H1 (cell line): ENCODE data around the gene TREM1. TPM values are rescaled to one million over a fixed set of nuclear protein-coding genes. Genes with fewer than 3 reads are reported as not detected.

Experiments
- CTCF ChIA-PET: fragments of 300-600 bp; sonication (Branson Sonifier 250); formaldehyde crosslinking; loops from one replicate; lab custom pipeline; 2021; ENCODE audit not compliant: partially characterized antibody; lab: Charles Lee
- POLR2A ChIA-PET: fragments of 300-600 bp; sonication (Branson Sonifier 250); formaldehyde crosslinking; loops from one replicate; lab custom pipeline; 2021; ENCODE audit warnings: inconsistent platforms; ENCODE audit not compliant: partially characterized antibody; lab: Charles Lee
- DNase-seq, 2 experiments: peaks; one replicate each; pipeline versions ENCODE4 v3.0.0 to v3.0.0-alpha.2; 2010 to 2022; ENCODE audit warnings: low spot score in 2 of 2, low read depth in 1 of 2, mixed read lengths in 1 of 2
- FAIRE-seq: peaks from 2 replicates; lab custom pipeline; 2011; peaks lifted over from hg19 to GRCh38; lab: Jason Lieb, UNC
- H2AFZ ChIP-seq: 2 replicates; pipeline ENCODE4 v1.8.1; 2012; ENCODE audit warnings: low read length, inconsistent platforms
- H2AK5ac ChIP-seq: 2 replicates; pipeline ENCODE4 v1.6.1; 2013; ENCODE audit warnings: low read depth, low read length
- H2BK120ac ChIP-seq: replicated peaks from 2 replicates; pipeline ENCODE3; 2013; ENCODE audit warnings: low read depth, low read length, inconsistent platforms
- H2BK12ac ChIP-seq: 2 replicates; pipeline ENCODE4 v1.6.1; 2013; ENCODE audit warnings: low read depth, low read length
- H2BK15ac ChIP-seq: 2 replicates; pipeline ENCODE4 v1.6.1; 2013; ENCODE audit warnings: low read length
- H2BK20ac ChIP-seq: 2 replicates; pipeline ENCODE4 v1.6.1; 2013; ENCODE audit warnings: low read length
- H2BK5ac ChIP-seq: 2 replicates; pipeline ENCODE4 v1.6.1; 2013; ENCODE audit warnings: low read depth, low read length
- H3K14ac ChIP-seq: 2 replicates; pipeline ENCODE4 v1.6.1; 2013; ENCODE audit warnings: inconsistent platforms; ENCODE audit not compliant: insufficient read length
- H3K18ac ChIP-seq: 2 replicates; pipeline ENCODE4 v1.6.1; 2013; ENCODE audit warnings: low read length; ENCODE audit errors: extremely low read depth
- H3K23ac ChIP-seq: 2 replicates; pipeline ENCODE4 v1.6.1; 2013; ENCODE audit warnings: inconsistent platforms; ENCODE audit not compliant: insufficient read length
- H3K23me2 ChIP-seq: 2 replicates; pipeline ENCODE4 v1.6.1; 2013; ENCODE audit warnings: low read depth, low read length
- H3K27ac ChIP-seq: 2 replicates; pipeline ENCODE4 v1.6.1; 2011; ENCODE audit warnings: low read depth, low read length, inconsistent platforms
- H3K27me3 ChIP-seq, 4 experiments: replicated peaks in 1 of 4; 1 replicate in 1 of 4; 2 replicates in 3 of 4; pipeline versions ENCODE4 v1.6.1 to v1.8.1; 2011 to 2013; ENCODE audit warnings: low read length in 3 of 4, mild to moderate bottlenecking in 3 of 4, inconsistent platforms in 2 of 4, mixed read lengths in 2 of 4, moderate library complexity in 1 of 4; ENCODE audit not compliant: control insufficient read depth in 3 of 4, insufficient read depth in 3 of 4; ENCODE audit errors: extremely low read depth in 1 of 4
- H3K36me3 ChIP-seq, 4 experiments: 2 replicates each; pipeline versions ENCODE4 v1.6.1 to v1.8.1; 2011 to 2013; ENCODE audit warnings: mild to moderate bottlenecking in 4 of 4, low read length in 3 of 4, moderate library complexity in 2 of 4, control low read depth in 1 of 4, inconsistent platforms in 1 of 4; ENCODE audit not compliant: insufficient read depth in 4 of 4, control insufficient read depth in 2 of 4
- H3K4ac ChIP-seq: replicated peaks from 2 replicates; pipeline ENCODE3; 2013; ENCODE audit warnings: low read length, low read depth, mixed read lengths, inconsistent platforms; ENCODE audit not compliant: insufficient read length
- H3K4me1 ChIP-seq, 4 experiments: replicated peaks in 1 of 4; 1 replicate in 1 of 4; 2 replicates in 3 of 4; pipeline versions ENCODE4 v1.6.1 to v1.8.1; 2011 to 2013; ENCODE audit warnings: low read length in 3 of 4, inconsistent platforms in 2 of 4, mixed read lengths in 1 of 4; ENCODE audit not compliant: insufficient read depth in 4 of 4, control insufficient read depth in 3 of 4
- H3K4me2 ChIP-seq, 2 experiments: 2 replicates each; pipeline versions ENCODE4 v1.6.1 to v1.8.1; 2011 to 2013; ENCODE audit warnings: low read depth in 2 of 2, low read length in 2 of 2, control low read depth in 1 of 2, inconsistent platforms in 1 of 2, mild to moderate bottlenecking in 1 of 2; ENCODE audit not compliant: insufficient read depth in 1 of 2
- H3K4me3 ChIP-seq, 4 experiments: fragments of 200-600, 300-600 bp in 1 of 4; sonication (generic), shearing (Covaris generic), sonication (Bioruptor Twin) in 1 of 4; 2 replicates each; pipeline versions ENCODE4 v1.5.1 to v1.8.1; 2011 to 2016; ENCODE audit warnings: low read length in 4 of 4, low read depth in 3 of 4, control low read depth in 2 of 4, inconsistent platforms in 2 of 4, mild to moderate bottlenecking in 2 of 4, mixed read lengths in 1 of 4, moderate library complexity in 1 of 4; ENCODE audit not compliant: insufficient read depth in 2 of 4; ENCODE audit errors: extremely low read depth in 1 of 4
- H3K56ac ChIP-seq: replicated peaks from 2 replicates; pipeline ENCODE3; 2013; ENCODE audit warnings: low read depth, mild to moderate bottlenecking, mixed read lengths, low read length, inconsistent platforms; ENCODE audit not compliant: insufficient read length
- H3K79me1 ChIP-seq: 2 replicates; pipeline ENCODE4 v1.6.1; 2013; ENCODE audit warnings: low read depth, low read length, control low read depth
- H3K79me2 ChIP-seq, 2 experiments: 2 replicates each; pipeline versions ENCODE4 v1.6.1 to v1.8.1; 2012 to 2013; ENCODE audit warnings: low read length in 2 of 2, mild to moderate bottlenecking in 2 of 2, inconsistent platforms in 1 of 2; ENCODE audit not compliant: insufficient read depth in 2 of 2, control insufficient read depth in 1 of 2
- H3K9ac ChIP-seq, 4 experiments: replicated peaks in 1 of 4; 1 replicate in 1 of 4; 2 replicates in 3 of 4; pipeline versions ENCODE4 v1.6.1 to v1.8.1; 2011 to 2013; ENCODE audit warnings: low read depth in 3 of 4, low read length in 3 of 4, control low read depth in 2 of 4, mild to moderate bottlenecking in 2 of 4, moderate library complexity in 2 of 4, inconsistent platforms in 1 of 4; ENCODE audit errors: extremely low read depth in 1 of 4
- H3K9me3 ChIP-seq, 2 experiments: 2 replicates each; pipeline versions ENCODE4 v1.6.1 to v1.8.1; 2012 to 2013; ENCODE audit warnings: mild to moderate bottlenecking in 2 of 2, moderate library complexity in 2 of 2, control low read depth in 1 of 2, inconsistent platforms in 1 of 2, low read depth in 1 of 2, low read length in 1 of 2, mixed read lengths in 1 of 2; ENCODE audit not compliant: insufficient read depth in 2 of 2
- H4K20me1 ChIP-seq, 2 experiments: replicated peaks in 1 of 2; 2 replicates each; pipeline versions ENCODE3 to v1.8.1; 2011 to 2013; ENCODE audit warnings: inconsistent platforms in 2 of 2, low read length in 2 of 2, mild to moderate bottlenecking in 1 of 2; ENCODE audit not compliant: insufficient read depth in 2 of 2, control insufficient read depth in 1 of 2
- H4K5ac ChIP-seq: 2 replicates; pipeline ENCODE4 v1.6.1; 2013; ENCODE audit warnings: low read length, low read depth, mixed read lengths, inconsistent platforms; ENCODE audit not compliant: insufficient read length
- H4K8ac ChIP-seq: 2 replicates; pipeline ENCODE4 v1.8.0; 2013; ENCODE audit warnings: mild to moderate bottlenecking, moderate library complexity, low read length, inconsistent platforms; ENCODE audit not compliant: insufficient read depth; ENCODE audit errors: extremely low read depth
- H4K91ac ChIP-seq: replicated peaks from 2 replicates; pipeline ENCODE3; 2013; ENCODE audit warnings: low read length, mixed read lengths, inconsistent platforms; ENCODE audit not compliant: insufficient read length
- BACH1 ChIP-seq: IDR thresholded peaks from 2 replicates; pipeline ENCODE4 v1.6.1; 2012; ENCODE audit warnings: low read length, improper control_type of control experiment
- BCL11A ChIP-seq, 2 experiments: IDR thresholded peaks; one replicate each; pipeline ENCODE4 v1.6.1; 2011; ENCODE audit warnings: low read depth in 2 of 2, low read length in 2 of 2, mild to moderate bottlenecking in 2 of 2
- SIN3A ChIP-seq, 2 experiments: IDR thresholded peaks in 1 of 2; conservative IDR thresholded peaks in 1 of 2; 2 replicates each; pipeline ENCODE4 v1.6.1; 2011 to 2012; ENCODE audit warnings: low read length in 2 of 2, improper control_type of control experiment in 1 of 2, low read depth in 1 of 2, mild to moderate bottlenecking in 1 of 2
- SRF ChIP-seq: IDR thresholded peaks from 2 replicates; pipeline ENCODE4 v1.6.1; 2011; ENCODE audit warnings: mild to moderate bottlenecking, low read depth, low read length, moderate library complexity
- WGBS, 2 experiments: shearing (Covaris generic) in 1 of 2; methylation state at CpG; one replicate each; pipeline versions ENCODE4 v1.1.6 to v1.1.7; 2013 to 2015; ENCODE audit warnings: low lambda C conversion rate in 2 of 2, mixed read lengths in 2 of 2, inconsistent platforms in 1 of 2, low coverage in 1 of 2, missing lambda C conversion rate in 1 of 2; ENCODE audit not compliant: insufficient replicate concordance in 2 of 2, insufficient coverage in 1 of 2, insufficient read length in 1 of 2; ENCODE audit errors: extremely low coverage in 1 of 2, missing lambda C conversion rate in 1 of 2; 5-methylcytosine and 5-hydroxymethylcytosine counted together
- polyA plus RNA-seq, 7 experiments: library from polyadenylated mRNA; depleted of rRNA in 3 of 7; stranded (reverse) in 5 of 7; unstranded in 2 of 7; fragments of >200 nt in 5 of 7; fragments of 200-250 nt in 2 of 7; gene quantifications; 1 replicate in 5 of 7; 2 replicates in 1 of 7; 4 replicates in 1 of 7; pipeline versions ENCODE4 v1.2.1 to v1.2.3, GENCODE V29; 2011 to 2013; ENCODE audit warnings: missing spikeins in 2 of 7, mixed read lengths in 2 of 7
- total RNA-seq: library from RNA; stranded (reverse); fragmentation: NEBNext Ultra II Directional; extraction: Animal tissue kit (Norgen Biotek cat#: 25700); gene quantifications from 2 replicates; pipeline ENCODE4 v1.2.1, GENCODE V29; 2021

The TREM1 gene
- total and polyA plus RNA-seq, 2 of the 8 experiments (the other 6 are each of a cell fraction or from before 2014, with no cell fraction given), result not detected

DNA sequence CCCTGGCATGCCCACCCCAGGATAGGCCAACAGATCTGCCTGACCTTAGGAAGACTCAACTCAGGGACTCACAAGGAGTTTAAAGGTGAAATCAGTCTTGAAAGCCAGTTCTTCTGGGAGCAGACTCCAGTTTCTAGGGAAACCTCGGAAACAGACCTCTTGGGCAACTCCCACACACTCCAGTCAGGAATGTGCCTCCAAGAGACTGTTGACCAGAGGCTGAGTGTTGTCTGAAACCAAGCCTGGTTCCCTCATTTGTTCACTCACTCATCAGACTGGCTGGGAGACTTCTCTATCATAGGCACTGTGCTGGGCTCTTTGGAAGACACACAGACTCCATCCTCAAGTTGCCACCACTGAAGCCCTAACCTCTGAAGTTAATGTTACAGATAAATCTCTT lies 1.8 kb downstream of the TREM1 start:
- no peak overlapping the region for H3K23ac ChIP-seq
- H2BK5ac ChIP-seq, result no peak overlapping the region
- no peak overlapping the region for H3K4ac ChIP-seq
- H3K4me3 ChIP-seq, result no peak overlapping the region
- H3K79me1 ChIP-seq, result no peaks in the 10 kb centered on the region
- CTCF ChIA-PET, result interaction anchor here (2.3 to 3.3 kb wide), 2 partner anchors 22 to 34 kb away, joined by 8 to 11 read pairs; no protein-coding TSS in a partner anchor
- H3K36me3 ChIP-seq, result no peaks in the 10 kb centered on the region
- no peak overlapping the region for H2AK5ac ChIP-seq
- H2BK15ac ChIP-seq, result no peak overlapping the region
- peaks cover 3% of the 10 kb centered on the region; the same call in 1 of the 2 replicates for H3K23me2 ChIP-seq
- H2AFZ ChIP-seq, result no peak overlapping the region
- peaks cover 0 to 3% (median 0%) of the 10 kb centered on the region in 4 experiments; a peak in 2 of 7 replicates for H3K4me1 ChIP-seq
- no peak overlapping the region for H3K18ac ChIP-seq
- no peaks in the 10 kb centered on the region for H3K9me3 ChIP-seq
- no peak overlapping the region for H3K56ac ChIP-seq
- no peak overlapping the region for H4K91ac ChIP-seq
- no peak overlapping the region for H3K9ac ChIP-seq
- H4K8ac ChIP-seq, result no peak overlapping the region
- 86% methylated on average over 1 of the region's 1 CpG; no CpG with 5 or more reads in 1 of the 2 experiments for WGBS, 2 experiments
- no peak overlapping the region for H2BK12ac ChIP-seq
- no peak overlapping the region for H3K27ac ChIP-seq
- H3K4me2 ChIP-seq, result no peak overlapping the region
- peak in 1 of 2 experiments; percentile 35 for DNase-seq
- H4K20me1 ChIP-seq, result no peaks in the 10 kb centered on the region
- H2BK20ac ChIP-seq, result no peak overlapping the region
- no peak overlapping the region for H3K14ac ChIP-seq
- H3K79me2 ChIP-seq, result no peaks in the 10 kb centered on the region
- TF ChIP-seq BACH1 (no peak), BCL11A (IDR thresholded peaks at IDR 0.05; ENCODE audit: low read depth in 2 of 2, low read length in 2 of 2) (no peak), SRF (no peak), SIN3A (conservative IDR thresholded peaks at IDR 0.05 in 1 of 2, IDR thresholded peaks at IDR 0.05 in 1 of 2; ENCODE audit: low read depth in 1 of 2, low read length in 2 of 2) (no peak)
- TF ChIP-seq, all 59 proteins: peak for 0
- no peak for FAIRE-seq
- peaks cover 0 to 3% (median 1%) of the 10 kb centered on the region in 4 experiments; a peak in 4 of 7 replicates for H3K27me3 ChIP-seq
- H4K5ac ChIP-seq, result no peak overlapping the region
- POLR2A ChIA-PET, result no interaction called here
- no peak overlapping the region for H2BK120ac ChIP-seq
